Spleen (tissue), 11 donors: ENCODE measurements around the gene CALM1. TPM values are rescaled to one million over a fixed set of nuclear protein-coding genes. Genes with fewer than 3 reads are reported as not detected.

Experiments
- DNase-seq: peaks from one replicate; pipeline ENCODE4 v3.0.0-alpha.2; 2020
- H3K27ac ChIP-seq, 8 donors: fragments of 200-600 bp; sonication (generic) in 7 of 8; 1 replicate in 4 of 8; 2 replicates in 4 of 8; pipeline versions ENCODE4 v1.5.0 to v1.8.0; 2016 to 2021; ENCODE audit warnings: inconsistent platforms in 4 of 8, mild to moderate bottlenecking in 4 of 8, moderate library complexity in 1 of 8
- H3K27me3 ChIP-seq, 7 donors: fragments of 200-600 bp; sonication (generic) in 6 of 7; replicated peaks in 1 of 7; 1 replicate in 4 of 7; 2 replicates in 3 of 7; pipeline versions ENCODE4 v1.5.0 to v1.8.0; 2016 to 2021; ENCODE audit warnings: inconsistent platforms in 3 of 7, mild to moderate bottlenecking in 1 of 7
- H3K36me3 ChIP-seq, 6 donors: fragments of 200-600 bp; sonication (generic) in 5 of 6; 1 replicate in 4 of 6; 2 replicates in 2 of 6; pipeline versions ENCODE4 v1.5.0 to v1.8.0; 2016 to 2021; ENCODE audit warnings: inconsistent platforms in 2 of 6
- H3K4me1 ChIP-seq, 6 donors: fragments of 200-600 bp; sonication (generic) in 5 of 6; 1 replicate in 3 of 6; 2 replicates in 3 of 6; pipeline versions ENCODE4 v1.5.0 to v1.8.0; 2016 to 2021; ENCODE audit warnings: inconsistent platforms in 3 of 6
- H3K4me3 ChIP-seq, 8 donors: fragments of 200-600 bp; sonication (generic) in 7 of 8; 1 replicate in 4 of 8; 2 replicates in 4 of 8; pipeline versions ENCODE4 v1.5.0 to v1.8.0; 2016 to 2021; ENCODE audit warnings: inconsistent platforms in 4 of 8, mild to moderate bottlenecking in 4 of 8, moderate library complexity in 2 of 8
- H3K9me3 ChIP-seq, 8 donors: fragments of 200-600 bp; sonication (generic) in 7 of 8; 1 replicate in 4 of 8; 2 replicates in 4 of 8; pipeline versions ENCODE4 v1.5.0 to v1.8.0; 2016 to 2021; ENCODE audit warnings: inconsistent platforms in 4 of 8
- POLR2A ChIP-seq, 3 donors: fragments of 450-650 bp; IDR thresholded peaks; one replicate each; pipeline ENCODE4 v1.5.1; 2017; ENCODE audit warnings: antibody characterized with exemption in 3 of 3, mild to moderate bottlenecking in 1 of 3
- POLR2AphosphoS5 ChIP-seq, 3 donors: sonication (generic); formaldehyde crosslinking; IDR thresholded peaks; one replicate each; pipeline ENCODE4 v1.5.1; 2017; ENCODE audit warnings: antibody characterized with exemption in 3 of 3
- whole genome bisulfite sequencing, 5 donors: extraction: QIAGEN DNeasy Blood & Tissue Kit in 3 of 5; methylation state at CpG; one replicate each; pipeline versions ENCODE4 v1.1.5 to v1.1.7; 2013 to 2018; 5-methylcytosine and 5-hydroxymethylcytosine counted together
- intact Hi-C: fragments of 100-400 bp; cut with DNase I; formaldehyde crosslinking; loops from one replicate; pipeline ENCODE4 v1.15.0; 2023; ENCODE audit warnings: low total_unique reads
- polyA plus RNA-seq, 3 donors: library from polyadenylated mRNA; stranded (reverse); fragments of 200-250 nt; gene quantifications; one replicate each; pipeline ENCODE4 v1.2.1, GENCODE V29; 2013
- total RNA-seq, 7 donors: library from RNA; depleted of rRNA in 3 of 7; stranded (reverse); fragments of >200 nt in 3 of 7; fragmentation: NEBNext Ultra II Directional in 4 of 7; extraction: Animal tissue kit (Norgen Biotek cat#: 25700) in 4 of 7; gene quantifications; one replicate each; pipeline versions ENCODE4 v1.1.0 to v1.2.1, GENCODE V29; 2016 to 2021
- TF ChIP-seq, protein P1 (sequence below), 11 experiments: fragments of 200-600 bp in 7 of 11; fragments of 450-650 bp in 4 of 11; sonication (generic) in 4 of 11; IDR thresholded peaks in 8 of 11; conservative IDR thresholded peaks in 3 of 11; 1 replicate in 7 of 11; 2 replicates in 4 of 11; pipeline versions ENCODE4 v1.4.0 to v1.8.0; 2016 to 2021; ENCODE audit warnings: antibody characterized with exemption in 11 of 11, inconsistent platforms in 4 of 11, mild to moderate bottlenecking in 1 of 11
- donor health status: healthy with polysubstance abuse.
- donor health status: DM: no; HTN: no; CAD: no; lungs with moderate emphysema.
- donor health status: DM: no; HTN: no; CAD: no.
- donor health status: Bipolar disorder and iron deficiency.
- donor health status: healthy.
- donor health status: DM: no; HTN: no; CAD: no.
- donor health status: DM: yes; HTN: yes; CAD: no.

CALM1 gene
- total and polyA plus RNA-seq, 10 donors = 188 to 483 (median 311) TPM

DNA sequence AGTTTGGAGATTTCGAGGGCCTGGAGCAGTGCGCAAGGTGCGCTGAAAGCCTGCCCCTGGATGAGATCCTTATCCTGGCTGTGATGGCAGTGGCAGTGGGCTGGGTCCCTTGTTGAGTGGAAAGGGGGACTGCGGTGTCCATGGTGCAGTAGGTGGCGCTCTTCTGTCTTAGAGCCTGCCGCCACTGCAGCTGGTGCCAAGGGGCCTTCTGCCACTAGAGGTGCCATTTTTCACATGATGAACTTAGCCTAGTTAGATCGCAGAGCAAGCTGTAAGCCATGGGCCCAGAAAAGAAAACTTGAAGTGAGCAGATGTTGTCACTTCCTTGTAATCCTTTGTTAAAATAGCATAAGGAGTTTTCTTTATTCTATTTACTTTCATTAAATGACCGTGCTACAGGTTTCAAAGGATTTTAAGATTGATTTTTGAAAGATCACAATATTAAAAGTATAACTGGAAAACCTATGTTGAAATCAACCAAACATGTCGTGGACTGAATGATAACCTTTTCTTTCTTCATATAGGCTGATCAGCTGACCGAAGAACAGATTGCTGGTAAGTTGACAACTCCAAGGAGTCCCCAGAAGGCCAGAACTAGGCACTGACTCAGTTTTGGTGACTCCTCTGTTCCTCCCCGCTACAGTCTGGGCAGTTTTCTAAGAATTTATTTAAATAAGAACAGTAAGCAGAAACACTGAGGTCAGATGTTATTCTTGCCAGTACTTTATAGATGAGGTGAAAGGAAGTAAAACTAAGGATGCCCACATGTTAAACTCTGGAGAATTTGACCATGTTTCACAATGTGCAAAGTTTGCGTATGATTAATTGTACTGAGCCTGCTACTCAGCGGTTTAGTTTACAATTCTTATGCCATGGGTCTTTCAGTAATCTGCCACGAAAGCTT is 3.0 kb downstream of the CALM1 start:
- Histone ChIP-seq H3K36me3 (peaks cover 7 to 50% (median 47%) of the 10 kb centered on the region in 6 donors), H3K4me1 (peaks cover 30 to 66% (median 55%) of the 10 kb centered on the region in 6 donors), H3K27ac (peak overlapping the region; percentile 90 to 98 (median 95)), H3K27me3 (no peaks in the 10 kb centered on the region), H3K4me3 (peak overlapping the region; percentile 91 to 100 (median 100)), H3K9me3 (no peaks in the 10 kb centered on the region)
- intact Hi-C loops = loop anchor here (5.0 kb wide), 1 partner anchor 298 kb away; no protein-coding TSS in a partner anchor
- DNase-seq = peak; percentile 95
- WGBS, 5 donors = 26 to 34% (median 30%) methylated on average over 14 of the region's 14 CpGs
- TF ChIP-seq POLR2A (IDR thresholded peaks at IDR 0.05) = no peak
- peak; percentile 69 to 86 (median 83) for TF ChIP-seq POLR2AphosphoS5 (IDR thresholded peaks at IDR 0.05)
- TF ChIP-seq, protein P1, sequence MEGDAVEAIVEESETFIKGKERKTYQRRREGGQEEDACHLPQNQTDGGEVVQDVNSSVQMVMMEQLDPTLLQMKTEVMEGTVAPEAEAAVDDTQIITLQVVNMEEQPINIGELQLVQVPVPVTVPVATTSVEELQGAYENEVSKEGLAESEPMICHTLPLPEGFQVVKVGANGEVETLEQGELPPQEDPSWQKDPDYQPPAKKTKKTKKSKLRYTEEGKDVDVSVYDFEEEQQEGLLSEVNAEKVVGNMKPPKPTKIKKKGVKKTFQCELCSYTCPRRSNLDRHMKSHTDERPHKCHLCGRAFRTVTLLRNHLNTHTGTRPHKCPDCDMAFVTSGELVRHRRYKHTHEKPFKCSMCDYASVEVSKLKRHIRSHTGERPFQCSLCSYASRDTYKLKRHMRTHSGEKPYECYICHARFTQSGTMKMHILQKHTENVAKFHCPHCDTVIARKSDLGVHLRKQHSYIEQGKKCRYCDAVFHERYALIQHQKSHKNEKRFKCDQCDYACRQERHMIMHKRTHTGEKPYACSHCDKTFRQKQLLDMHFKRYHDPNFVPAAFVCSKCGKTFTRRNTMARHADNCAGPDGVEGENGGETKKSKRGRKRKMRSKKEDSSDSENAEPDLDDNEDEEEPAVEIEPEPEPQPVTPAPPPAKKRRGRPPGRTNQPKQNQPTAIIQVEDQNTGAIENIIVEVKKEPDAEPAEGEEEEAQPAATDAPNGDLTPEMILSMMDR (IDR thresholded peaks at IDR 0.05 in 8 of 11, conservative IDR thresholded peaks at IDR 0.05 in 3 of 11) = peak; percentile 95 to 100 (median 99)

DNA sequence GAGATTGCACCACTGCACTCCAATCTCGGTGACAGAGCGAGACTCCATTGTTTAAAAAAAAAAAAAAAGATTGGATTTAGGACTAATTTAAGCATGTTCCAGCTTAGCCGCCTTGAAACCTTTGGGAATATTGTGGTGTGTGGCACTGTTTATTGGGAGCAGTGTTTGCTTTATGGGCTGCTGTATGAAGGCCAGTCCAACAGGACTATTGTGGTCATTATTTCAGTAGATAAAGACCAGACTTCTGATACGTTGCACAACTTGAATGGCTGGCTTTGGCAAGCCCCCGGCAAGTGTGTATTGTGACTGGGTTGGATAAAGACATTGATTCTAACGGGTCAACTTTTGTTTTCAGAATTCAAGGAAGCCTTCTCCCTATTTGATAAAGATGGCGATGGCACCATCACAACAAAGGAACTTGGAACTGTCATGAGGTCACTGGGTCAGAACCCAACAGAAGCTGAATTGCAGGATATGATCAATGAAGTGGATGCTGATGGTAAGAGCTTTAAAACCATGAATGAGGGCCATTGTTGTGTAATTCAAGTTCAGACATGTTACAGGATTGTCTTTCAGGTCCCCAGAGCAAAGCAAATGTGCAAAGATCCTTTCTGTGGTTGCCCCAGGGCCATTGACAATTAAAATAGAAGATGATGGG is 4.2 kb downstream of the CALM1 start:
- H3K36me3 ChIP-seq = peaks cover 9 to 63% (median 60%) of the 10 kb centered on the region in 6 donors
- TF ChIP-seq POLR2AphosphoS5 (IDR thresholded peaks at IDR 0.05) = no peak
- TF ChIP-seq POLR2A (IDR thresholded peaks at IDR 0.05) = no peak
- TF ChIP-seq, protein P1 (IDR thresholded peaks at IDR 0.05 in 8 of 11, conservative IDR thresholded peaks at IDR 0.05 in 3 of 11) = no peak
- no peaks in the 10 kb centered on the region for H3K9me3 ChIP-seq
- no peak overlapping the region for H3K4me3 ChIP-seq
- intact Hi-C loops = no loop called here
- no peaks in the 10 kb centered on the region for H3K27me3 ChIP-seq
- 74 to 87% (median 81%) methylated on average over 7 of the region's 7 CpGs for WGBS, 5 donors
- DNase-seq = no peak
- peaks cover 30 to 64% (median 55%) of the 10 kb centered on the region in 6 donors for H3K4me1 ChIP-seq
- H3K27ac ChIP-seq = peak overlapping the region in 4 of 8 donors; percentile 92 to 98 (median 98)

DNA sequence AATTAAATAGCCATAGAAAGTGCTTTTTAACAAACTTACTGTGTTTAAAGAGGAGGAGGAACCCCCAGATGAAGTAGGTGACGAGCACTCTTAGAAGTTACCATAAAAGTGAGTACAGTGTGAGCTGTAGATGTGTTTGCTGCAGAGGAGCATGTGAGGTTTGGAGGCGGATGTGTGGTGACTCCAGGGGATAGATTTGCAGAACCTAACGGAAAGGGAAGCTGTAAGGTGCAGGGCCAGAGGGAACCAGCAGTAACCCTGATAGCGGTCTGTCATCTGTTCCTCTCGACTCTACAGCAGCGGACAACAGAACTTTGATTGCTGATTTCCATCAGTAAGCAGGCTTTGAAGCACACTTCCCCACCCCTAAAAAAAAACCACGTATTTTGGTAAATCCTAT is 5.2 kb downstream of the CALM1 start:
- Histone ChIP-seq H3K27ac (peak overlapping the region in 6 of 8 donors; percentile 9 to 92 (median 21)), H3K27me3 (no peaks in the 10 kb centered on the region), H3K36me3 (peaks cover 9 to 73% (median 68%) of the 10 kb centered on the region in 6 donors), H3K4me3 (no peak overlapping the region), H3K9me3 (no peaks in the 10 kb centered on the region), H3K4me1 (peaks cover 26 to 67% (median 55%) of the 10 kb centered on the region in 6 donors)
- WGBS, 5 donors = 31 to 48% (median 46%) methylated on average over 7 of the region's 7 CpGs
- DNase-seq = no peak
- intact Hi-C loops = no loop called here
- peak in 1 of 3 donors; percentile 48 for TF ChIP-seq POLR2AphosphoS5 (IDR thresholded peaks at IDR 0.05)
- TF ChIP-seq, protein P1 (IDR thresholded peaks at IDR 0.05 in 8 of 11, conservative IDR thresholded peaks at IDR 0.05 in 3 of 11) = no peak
